WTC11 (cell line): Measurements from ENCODE around the gene ADAMTS15. TPM values are rescaled to one million over a fixed set of nuclear protein-coding genes. Genes with fewer than 3 reads are reported as not detected.

Source experiments
- ATAC-seq: fragments of 200-7000 bp; cut with Tn5 transposase; 2 replicates; pipeline ENCODE4 v1.10.0; 2021; ENCODE audit warnings: mild to moderate bottlenecking, moderate library complexity
- CTCF ChIA-PET: fragments of 300-600 bp; sonication (Branson Sonifier 250); formaldehyde crosslinking; loops from one replicate; lab custom pipeline; 2021; ENCODE audit warnings: antibody characterized with exemption; lab: Charles Lee
- POLR2A ChIA-PET: fragments of 350-600 bp; sonication (Branson Sonifier 250); formaldehyde crosslinking; loops from one replicate; lab custom pipeline; 2021; ENCODE audit warnings: antibody characterized with exemption; lab: Charles Lee
- DNase-seq: peaks from one replicate; pipeline ENCODE4 v3.0.0; 2021; ENCODE audit warnings: low spot score
- H3K27ac Mint-ChIP-seq: 2 replicates; pipeline ENCODE4 v1.8.0; 2021; ENCODE audit warnings: mixed read lengths
- H3K27me3 Mint-ChIP-seq: 2 replicates; pipeline ENCODE4 v1.8.0; 2021; ENCODE audit warnings: low read depth, mild to moderate bottlenecking, moderate library complexity, mixed read lengths
- H3K36me3 Mint-ChIP-seq: 2 replicates; pipeline ENCODE4 v1.8.0; 2021; ENCODE audit warnings: mixed read lengths
- H3K4me1 Mint-ChIP-seq: 2 replicates; pipeline ENCODE4 v1.8.0; 2022; ENCODE audit warnings: mixed read lengths
- H3K4me3 Mint-ChIP-seq: 2 replicates; pipeline ENCODE4 v1.8.0; 2021; ENCODE audit warnings: mild to moderate bottlenecking, moderate library complexity, mixed read lengths
- H3K9me3 Mint-ChIP-seq: 2 replicates; pipeline ENCODE4 v1.8.0; 2021; ENCODE audit warnings: mixed read lengths
- AR ChIP-seq: fragments of 250-450 bp; sonication (Bioruptor Pico); IDR thresholded peaks from 2 replicates; pipeline ENCODE4 v1.9.0; 2021; ENCODE audit warnings: mild to moderate bottlenecking
- ARID4B ChIP-seq: sonication (generic); formaldehyde crosslinking; IDR thresholded peaks from 2 replicates; pipeline ENCODE4 v1.8.0; 2023; ENCODE audit warnings: missing genetic modification reagents, mild to moderate bottlenecking, borderline replicate concordance
- ATF6 ChIP-seq: sonication (generic); formaldehyde crosslinking; IDR thresholded peaks from 2 replicates; pipeline ENCODE4 v1.8.1; 2023; ENCODE audit warnings: mild to moderate bottlenecking, missing genetic modification reagents
- CREB1 ChIP-seq: sonication (generic); formaldehyde crosslinking; IDR thresholded peaks from 2 replicates; pipeline ENCODE4 v1.8.0; 2023; ENCODE audit warnings: mild to moderate bottlenecking, missing genetic modification reagents
- CREM ChIP-seq: sonication (generic); formaldehyde crosslinking; IDR thresholded peaks from 2 replicates; pipeline ENCODE4 v1.8.1; 2022; ENCODE audit warnings: mild to moderate bottlenecking, missing genetic modification reagents, moderate library complexity
- CTCF ChIP-seq: fragments of 200-600 bp; IDR thresholded peaks from 2 replicates; pipeline ENCODE4 v1.8.0; 2022; ENCODE audit warnings: antibody characterized with exemption
- EMX1 ChIP-seq: fragments of 250-450 bp; sonication (Bioruptor Pico); IDR thresholded peaks from 2 replicates; pipeline ENCODE4 v1.8.0; 2021; ENCODE audit warnings: mild to moderate bottlenecking
- ERG ChIP-seq: fragments of 250-450 bp; sonication (Bioruptor Pico); IDR thresholded peaks from 2 replicates; pipeline ENCODE4 v1.8.0; 2021; ENCODE audit warnings: mild to moderate bottlenecking
- FOXJ3 ChIP-seq: sonication (generic); formaldehyde crosslinking; IDR thresholded peaks from 2 replicates; pipeline ENCODE4 v1.9.0; 2021; ENCODE audit warnings: missing genetic modification reagents, mild to moderate bottlenecking, borderline replicate concordance
- IRF1 ChIP-seq: sonication (generic); formaldehyde crosslinking; IDR thresholded peaks from 2 replicates; pipeline ENCODE4 v1.8.0; 2023; ENCODE audit warnings: missing genetic modification reagents
- MLX ChIP-seq: sonication (generic); formaldehyde crosslinking; IDR thresholded peaks from 2 replicates; pipeline ENCODE4 v1.8.1; 2023; ENCODE audit warnings: mild to moderate bottlenecking, missing genetic modification reagents, moderate library complexity
- MXD4 ChIP-seq: fragments of 250-450 bp; sonication (Bioruptor Pico); IDR thresholded peaks from 2 replicates; pipeline ENCODE4 v1.8.0; 2021; ENCODE audit warnings: mild to moderate bottlenecking, moderate library complexity, borderline replicate concordance
- PREB ChIP-seq: sonication (generic); formaldehyde crosslinking; IDR thresholded peaks from 2 replicates; pipeline ENCODE4 v1.8.1; 2022; ENCODE audit warnings: mild to moderate bottlenecking, missing genetic modification reagents, moderate library complexity, borderline replicate concordance
- SMAD3 ChIP-seq: sonication (generic); formaldehyde crosslinking; IDR thresholded peaks from 2 replicates; pipeline ENCODE4 v1.8.0; 2022; ENCODE audit warnings: missing genetic modification reagents, mild to moderate bottlenecking, borderline replicate concordance
- SOX15 ChIP-seq: fragments of 250-450 bp; sonication (Bioruptor Pico); IDR thresholded peaks from 2 replicates; pipeline ENCODE4 v1.9.0; 2021; ENCODE audit warnings: mild to moderate bottlenecking
- TEAD1 ChIP-seq: sonication (generic); formaldehyde crosslinking; IDR thresholded peaks from 2 replicates; pipeline ENCODE4 v1.8.0; 2022; ENCODE audit warnings: mild to moderate bottlenecking, missing genetic modification reagents
- ZNF138 ChIP-seq: sonication (generic); formaldehyde crosslinking; conservative IDR thresholded peaks from 2 replicates; pipeline ENCODE4 v1.8.1; 2022; ENCODE audit warnings: mild to moderate bottlenecking, moderate library complexity, missing genetic modification reagents
- total RNA-seq: library from RNA; stranded (reverse); gene quantifications from 3 replicates; pipeline ENCODE4 v1.2.3, GENCODE V29; 2021

The ADAMTS15 gene
- total RNA-seq, 1 experiment from 2014 or later: 3.7 TPM

GRCh38 chr11:130462931-130463330 lies 14.5 kb downstream of the ADAMTS15 start (continued):
- TF ChIP-seq FOXJ3 (no peak), SOX15 (CRISPR knock-in tag) (no peak), CREM (CRISPR knock-in tag) (no peak), MXD4 (no peak), EMX1 (no peak)

- no peak for ATAC-seq
- POLR2A ChIA-PET: no interaction called here
- no peak for DNase-seq
- CTCF ChIA-PET: interaction anchor here (0.5 to 1.9 kb wide), 2 partner anchors 15 to 470 kb away, joined by 4 to 6 read pairs; no protein-coding TSS in a partner anchor
- H3K36me3 Mint-ChIP-seq: no peaks in the 10 kb centered on the region
- no peaks in the 10 kb centered on the region for H3K4me1 Mint-ChIP-seq
- no peaks in the 10 kb centered on the region for H3K9me3 Mint-ChIP-seq
- H3K27ac Mint-ChIP-seq: no peak overlapping the region
- no peaks in the 10 kb centered on the region for H3K27me3 Mint-ChIP-seq
- H3K4me3 Mint-ChIP-seq: no peak overlapping the region
- TF ChIP-seq TEAD1 (CRISPR knock-in tag): no peak
- no peak for TF ChIP-seq AR
- TF ChIP-seq ZNF138 (CRISPR knock-in tag): no peak
- no peak for TF ChIP-seq ARID4B (CRISPR knock-in tag)
- no peak for TF ChIP-seq PREB (CRISPR knock-in tag)
- no peak for TF ChIP-seq MLX (CRISPR knock-in tag)
- TF ChIP-seq CREB1 (CRISPR knock-in tag): no peak
- TF ChIP-seq IRF1 (CRISPR knock-in tag): no peak
- TF ChIP-seq CTCF: no peak
- no peak for TF ChIP-seq ERG
- no peak for TF ChIP-seq ATF6 (CRISPR knock-in tag)
- TF ChIP-seq SMAD3 (CRISPR knock-in tag): no peak
These were observed 15.9 kb downstream of the ADAMTS15 start for GRCh38 chr11:130464291-130464812.
